Measurements from ENCODE around the gene PCBP4.
"Not testable (repeated sequence)": the region's sequence is repeated elsewhere in the genome, so short reads cannot be mapped to it uniquely, and the experiment has no call there.

The PCBP4 gene

GRCh38 chr3:51933471-51934138 lies 33.6 kb downstream of the PCBP4 start:
- no peak overlapping the region for H3K27ac ChIP-seq
- TF ChIP-seq CTCF (conservative IDR thresholded peaks at IDR 0.05), result no peak

GRCh38 chr3:51932471-51933370 lies 34.5 kb downstream of the PCBP4 start:
- no peak for TF ChIP-seq CTCF (conservative IDR thresholded peaks at IDR 0.05)
- H3K27ac ChIP-seq, result no peak overlapping the region

GRCh38 chr3:51931756-51932155 lies 35.5 kb downstream of the PCBP4 start:
- TF ChIP-seq CTCF (conservative IDR thresholded peaks at IDR 0.05), result no peak

GRCh38 chr3:51930439-51930838 lies 36.8 kb downstream of the PCBP4 start:
- no peak overlapping the region for H3K27ac ChIP-seq
- no peak for TF ChIP-seq CTCF (conservative IDR thresholded peaks at IDR 0.05)

More at GRCh38 chr3:51931756-51932155, 35.5 kb downstream of the PCBP4 start:
- H3K27ac ChIP-seq, result no peak overlapping the region

GRCh38 chr3:51929420-51930003 lies 37.7 kb downstream of the PCBP4 start:
- no peak overlapping the region for H3K27ac ChIP-seq
- TF ChIP-seq CTCF (conservative IDR thresholded peaks at IDR 0.05), result no peak

GRCh38 chr3:51928981-51929380 lies 38.3 kb downstream of the PCBP4 start:
- not testable (repeated sequence) for H3K27ac ChIP-seq

GRCh38 chr3:51928438-51928837 lies 38.8 kb downstream of the PCBP4 start:
- TF ChIP-seq CTCF (conservative IDR thresholded peaks at IDR 0.05), result no peak
- H3K27ac ChIP-seq, result no peak overlapping the region

Data from VCaP (cell line).